ENCODE results near the gene ADK.

Gene ADK

DNA sequence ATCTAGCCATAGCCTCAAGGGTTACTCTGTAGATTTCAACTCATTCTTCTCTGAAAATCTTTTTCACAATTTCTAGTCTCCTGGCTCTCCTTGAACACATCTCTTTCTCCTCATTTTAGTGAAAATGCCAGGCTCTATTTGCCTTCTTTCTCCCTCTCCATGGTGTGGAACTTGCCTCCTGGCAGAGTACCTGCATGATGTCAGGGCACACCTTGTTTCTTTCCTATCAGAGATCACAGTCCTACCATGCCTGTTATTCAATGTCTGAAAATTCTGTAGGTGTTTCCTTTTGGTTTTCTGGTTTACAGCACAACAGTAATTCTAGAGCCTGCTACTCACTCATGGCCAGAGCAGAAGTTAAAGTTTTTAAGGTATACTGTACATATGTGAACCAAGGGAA, 237.8 kb downstream of the ADK start:
- H3K36me3 Mint-ChIP-seq: peaks cover 17% of the 10 kb centered on the region
- peak overlapping the region; percentile 43 for H3K27ac Mint-ChIP-seq
- no peak overlapping the region for H3K4me3 Mint-ChIP-seq
- H3K9me3 Mint-ChIP-seq (ENCODE audit: low read depth): no peaks in the 10 kb centered on the region
- H3K4me1 Mint-ChIP-seq (ENCODE audit: low read depth): peaks cover 23% of the 10 kb centered on the region
- H3K27me3 Mint-ChIP-seq: no peaks in the 10 kb centered on the region

DNA sequence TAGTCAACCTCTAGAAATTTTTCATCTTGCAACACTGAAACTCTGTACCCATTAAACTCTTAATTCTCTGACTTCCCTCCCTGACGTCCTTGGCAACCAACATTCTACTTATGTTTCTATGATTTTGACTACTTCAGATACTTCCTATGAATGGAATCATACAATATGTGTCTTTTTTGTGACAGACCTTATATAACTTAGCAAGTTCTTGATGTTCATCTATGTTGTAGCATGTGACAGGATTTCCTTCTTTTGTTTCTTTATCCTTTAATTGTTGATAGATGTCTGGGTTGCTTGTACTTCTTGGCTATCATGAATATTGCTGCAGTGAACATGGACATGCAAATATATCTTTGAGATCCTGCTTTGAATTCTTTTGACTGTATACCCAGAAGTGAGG, 240.8 kb downstream of the ADK start:
- Mint-ChIP-seq H3K4me1 (ENCODE audit: low read depth) (peaks cover 12% of the 10 kb centered on the region), H3K27me3 (no peaks in the 10 kb centered on the region), H3K9me3 (ENCODE audit: low read depth) (no peaks in the 10 kb centered on the region), H3K36me3 (peaks cover 24% of the 10 kb centered on the region), H3K27ac (no peak overlapping the region), H3K4me3 (no peak overlapping the region)

DNA sequence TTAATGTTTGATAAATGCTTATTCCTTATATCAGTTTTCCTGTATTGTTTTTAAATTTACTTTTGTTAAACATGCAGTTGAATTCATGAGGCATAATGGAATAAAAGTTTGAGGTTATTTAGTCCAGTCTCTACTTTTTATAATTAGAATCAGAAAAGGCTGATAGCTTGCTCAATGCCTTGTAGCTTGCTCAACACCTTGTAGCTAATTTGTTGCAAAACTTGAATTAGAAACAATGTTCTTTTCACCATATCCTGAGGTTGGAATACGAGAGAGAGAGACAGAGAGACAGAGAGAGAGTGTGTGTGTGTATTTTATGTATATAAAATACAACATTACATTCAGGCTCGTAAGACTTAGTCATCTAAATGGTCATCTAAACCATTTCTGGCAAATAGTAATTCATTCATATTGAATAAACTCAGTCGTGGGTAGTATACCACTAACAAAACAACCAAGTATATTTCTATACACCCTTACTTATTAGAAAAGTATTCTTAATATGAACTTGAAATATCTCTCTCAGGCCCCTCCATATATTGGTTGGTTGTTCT, 243.5 kb downstream of the ADK start:
- Mint-ChIP-seq H3K9me3 (ENCODE audit: low read depth) (no peaks in the 10 kb centered on the region), H3K4me1 (ENCODE audit: low read depth) (peaks cover 5% of the 10 kb centered on the region), H3K36me3 (peaks cover 20% of the 10 kb centered on the region), H3K27ac (no peak overlapping the region), H3K27me3 (no peaks in the 10 kb centered on the region), H3K4me3 (no peak overlapping the region)

DNA sequence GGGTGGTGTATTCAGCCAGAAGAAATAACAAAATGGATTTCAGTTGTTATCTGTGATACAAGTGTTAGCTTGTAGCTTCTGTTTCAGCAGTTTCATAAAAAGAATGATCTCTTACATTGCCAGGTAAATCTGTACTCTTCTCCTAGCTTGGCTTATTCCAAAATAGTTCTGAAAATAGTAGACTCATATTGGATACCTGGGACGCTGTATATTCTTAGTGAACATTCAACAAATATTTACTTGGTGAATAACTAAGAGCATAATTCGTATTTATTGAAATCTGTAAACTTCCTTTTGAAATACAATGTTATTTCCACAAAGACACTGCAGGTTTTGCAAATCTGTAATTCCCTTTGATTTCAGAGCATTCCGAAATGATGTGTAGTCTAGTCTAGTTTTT, 249.2 kb downstream of the ADK start:
- Mint-ChIP-seq H3K4me3 (no peak overlapping the region), H3K27ac (no peak overlapping the region), H3K9me3 (ENCODE audit: low read depth) (no peaks in the 10 kb centered on the region), H3K4me1 (ENCODE audit: low read depth) (no peaks in the 10 kb centered on the region), H3K27me3 (no peaks in the 10 kb centered on the region), H3K36me3 (peaks cover 30% of the 10 kb centered on the region)

DNA sequence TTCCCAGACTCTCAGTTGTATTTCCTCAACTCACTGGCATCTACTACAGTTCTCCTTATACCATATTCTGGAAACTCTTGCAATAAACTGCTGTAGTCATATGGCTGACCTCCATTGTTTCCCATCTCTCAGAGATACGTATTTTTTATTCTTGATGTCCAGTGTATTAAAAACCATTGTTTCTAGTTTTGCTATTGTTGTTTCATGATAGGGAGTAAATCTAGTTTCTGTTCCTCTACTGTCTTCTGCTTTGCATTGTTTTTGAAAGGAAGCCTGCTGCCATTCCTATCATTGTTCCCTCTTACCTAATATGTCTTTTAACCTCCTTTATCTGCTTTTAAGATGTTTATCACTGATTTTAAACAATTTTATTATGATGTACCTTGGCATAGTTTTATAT, 255.0 kb downstream of the ADK start:
- H3K9me3 Mint-ChIP-seq (ENCODE audit: low read depth): no peaks in the 10 kb centered on the region
- H3K27ac Mint-ChIP-seq: no peak overlapping the region
- H3K4me3 Mint-ChIP-seq: no peak overlapping the region
- H3K27me3 Mint-ChIP-seq: no peaks in the 10 kb centered on the region
- peaks cover 4% of the 10 kb centered on the region for H3K4me1 Mint-ChIP-seq (ENCODE audit: low read depth)
- peaks cover 33% of the 10 kb centered on the region for H3K36me3 Mint-ChIP-seq

DNA sequence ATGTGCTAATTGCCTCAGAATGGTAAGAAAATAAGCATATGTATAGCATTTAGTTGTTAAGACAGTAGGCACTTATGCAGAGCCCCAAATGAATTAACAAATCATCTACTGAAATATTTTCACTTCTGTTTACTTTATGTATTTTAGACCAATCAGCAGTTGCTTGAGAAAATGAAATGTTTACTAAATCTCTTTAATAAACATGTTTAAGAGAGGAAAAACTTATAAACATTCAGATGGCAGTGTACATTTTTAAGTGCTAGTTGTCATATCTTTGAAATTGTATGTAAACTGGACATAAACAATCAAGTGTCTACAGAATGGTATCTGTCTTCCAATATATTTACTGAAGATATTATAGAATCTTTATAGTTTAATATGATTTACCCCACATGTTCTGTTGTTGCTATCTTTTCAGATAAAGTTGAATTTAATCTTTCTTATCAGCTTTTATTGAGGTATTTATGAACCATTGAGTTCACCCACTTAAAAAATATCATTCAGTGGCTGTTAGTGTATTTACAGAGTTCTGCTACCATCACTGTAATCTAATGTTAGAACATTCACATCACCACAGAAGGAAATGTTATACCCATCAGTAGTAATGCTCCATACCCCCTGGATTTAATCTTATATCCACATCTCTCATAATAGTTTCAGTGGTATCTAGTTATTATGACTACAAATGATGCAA, 264.3 kb downstream of the ADK start:
- Mint-ChIP-seq H3K27me3 (no peaks in the 10 kb centered on the region), H3K4me3 (no peak overlapping the region), H3K36me3 (peaks cover 14% of the 10 kb centered on the region), H3K9me3 (ENCODE audit: low read depth) (peaks cover 4% of the 10 kb centered on the region), H3K4me1 (ENCODE audit: low read depth) (peaks cover 12% of the 10 kb centered on the region), H3K27ac (no peak overlapping the region)

DNA sequence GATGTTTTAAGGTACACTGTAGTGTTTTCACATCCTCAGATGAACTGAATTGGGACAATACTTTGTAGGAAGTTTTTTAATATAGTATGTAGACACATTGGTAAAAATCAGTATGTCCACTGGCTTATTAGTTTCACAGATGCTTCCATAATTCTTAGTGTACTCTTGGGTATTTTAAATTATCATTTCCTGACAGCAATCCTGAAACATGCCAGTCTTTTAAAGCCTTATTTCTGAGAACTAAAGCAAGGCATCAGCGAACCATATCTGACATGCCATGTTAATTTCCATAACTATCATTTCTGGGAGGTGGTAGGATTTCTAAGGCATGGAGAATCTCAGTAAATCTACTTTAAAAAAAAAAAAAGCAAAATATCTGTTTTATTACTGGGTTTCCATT, 266.4 kb downstream of the ADK start:
- H3K4me3 Mint-ChIP-seq: no peak overlapping the region
- H3K4me1 Mint-ChIP-seq (ENCODE audit: low read depth): peaks cover 12% of the 10 kb centered on the region
- H3K9me3 Mint-ChIP-seq (ENCODE audit: low read depth): no peaks in the 10 kb centered on the region
- no peaks in the 10 kb centered on the region for H3K27me3 Mint-ChIP-seq
- no peak overlapping the region for H3K27ac Mint-ChIP-seq
- peaks cover 7% of the 10 kb centered on the region for H3K36me3 Mint-ChIP-seq

DNA sequence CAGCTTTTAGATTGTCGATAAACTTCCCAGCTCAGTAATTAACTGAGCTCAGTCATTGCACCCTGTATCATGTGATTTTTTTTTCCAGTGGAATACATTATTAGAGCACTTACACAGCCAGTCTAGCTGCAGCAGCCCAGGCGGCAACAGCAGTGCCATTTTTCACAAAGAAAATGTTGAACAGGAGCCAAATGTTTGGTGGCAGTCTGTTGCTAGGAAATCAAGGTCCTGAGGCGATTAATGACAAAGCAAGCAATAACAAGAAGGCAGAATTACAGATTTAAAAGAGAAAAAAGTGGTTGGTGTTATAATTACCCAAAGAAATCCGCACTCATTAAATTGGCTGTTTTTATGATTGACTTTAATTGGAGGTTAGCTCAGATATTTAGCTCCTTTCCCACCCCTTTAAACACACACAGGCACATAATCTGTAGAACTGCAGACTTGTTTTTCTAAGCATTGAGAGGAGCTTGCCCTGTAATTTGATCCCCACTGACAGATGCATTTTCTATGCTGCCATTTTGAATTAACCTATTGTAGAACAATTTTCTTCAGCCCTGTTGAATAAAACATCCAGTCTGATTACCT, 267.4 kb downstream of the ADK start:
- Mint-ChIP-seq H3K9me3 (ENCODE audit: low read depth) (no peaks in the 10 kb centered on the region), H3K4me1 (ENCODE audit: low read depth) (peaks cover 13% of the 10 kb centered on the region), H3K36me3 (peaks cover 9% of the 10 kb centered on the region), H3K27ac (no peak overlapping the region), H3K27me3 (no peaks in the 10 kb centered on the region), H3K4me3 (no peak overlapping the region)

DNA sequence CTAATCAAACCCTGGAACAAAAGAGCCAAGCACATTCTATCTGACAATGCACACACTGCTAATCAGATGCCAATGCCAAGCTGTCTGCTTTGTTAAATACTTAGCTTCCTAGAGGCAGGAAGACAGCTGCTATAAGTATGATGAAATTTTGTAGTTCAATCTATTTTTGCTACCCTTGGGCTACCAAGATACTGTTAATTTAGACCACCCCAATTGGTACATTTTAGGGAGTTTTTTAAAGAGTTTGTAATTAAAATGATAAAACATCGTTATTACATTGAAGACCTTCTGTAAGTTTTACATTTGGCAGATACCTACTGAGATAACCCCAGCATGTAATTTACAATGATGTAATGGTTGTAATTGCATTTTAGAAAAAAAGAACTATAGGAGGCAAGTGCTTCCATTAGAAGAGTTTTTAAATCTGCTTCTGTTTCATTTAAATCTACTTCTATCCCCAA, 268.5 kb downstream of the ADK start:
- no peaks in the 10 kb centered on the region for H3K27me3 Mint-ChIP-seq
- no peaks in the 10 kb centered on the region for H3K9me3 Mint-ChIP-seq (ENCODE audit: low read depth)
- peaks cover 10% of the 10 kb centered on the region for H3K36me3 Mint-ChIP-seq
- peaks cover 13% of the 10 kb centered on the region for H3K4me1 Mint-ChIP-seq (ENCODE audit: low read depth)
- H3K4me3 Mint-ChIP-seq: no peak overlapping the region
- no peak overlapping the region for H3K27ac Mint-ChIP-seq

DNA sequence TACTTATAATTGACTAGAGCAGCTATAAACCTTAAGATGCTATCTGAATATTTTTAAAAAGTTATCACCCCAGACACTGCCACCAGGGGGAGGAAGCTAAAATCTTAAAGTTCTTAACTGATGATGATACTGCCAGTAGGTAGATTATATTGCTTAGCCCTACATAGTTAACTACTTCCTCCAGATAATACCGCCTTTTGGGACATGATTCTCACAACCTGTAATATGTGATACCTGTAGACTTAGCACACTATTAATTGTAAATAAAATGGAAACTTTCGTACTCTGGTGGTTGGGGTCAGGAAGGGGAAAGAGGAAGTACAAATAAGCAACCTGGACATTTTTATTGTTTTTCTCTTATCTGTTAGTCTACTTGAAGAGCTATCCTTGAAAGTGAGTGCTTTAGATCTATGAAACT, 268.9 kb downstream of the ADK start:
- Mint-ChIP-seq H3K4me1 (ENCODE audit: low read depth) (peaks cover 13% of the 10 kb centered on the region), H3K36me3 (peaks cover 12% of the 10 kb centered on the region), H3K9me3 (ENCODE audit: low read depth) (no peaks in the 10 kb centered on the region), H3K27ac (no peak overlapping the region), H3K4me3 (no peak overlapping the region), H3K27me3 (no peaks in the 10 kb centered on the region)

DNA sequence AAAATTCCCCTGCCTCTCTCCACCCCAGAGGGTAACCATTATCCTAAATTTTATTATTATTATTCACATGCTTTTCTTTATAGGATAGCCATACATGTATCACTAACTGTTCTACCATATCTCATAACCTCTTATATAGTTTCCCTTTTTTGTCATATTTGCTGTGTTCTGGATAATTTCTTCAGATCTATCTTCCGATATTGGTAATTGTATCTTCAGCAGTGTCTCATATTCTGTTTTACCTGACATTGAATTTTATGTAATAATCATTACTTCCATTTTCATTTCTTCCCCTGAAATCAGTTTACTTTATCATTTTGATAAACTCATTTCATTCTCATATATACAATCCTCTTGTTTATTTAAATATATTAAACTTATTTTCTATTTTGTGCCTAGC, 273.5 kb downstream of the ADK start:
- H3K27ac Mint-ChIP-seq: no peak overlapping the region
- H3K4me3 Mint-ChIP-seq: no peak overlapping the region
- peaks cover 7% of the 10 kb centered on the region for H3K4me1 Mint-ChIP-seq (ENCODE audit: low read depth)
- H3K27me3 Mint-ChIP-seq: no peaks in the 10 kb centered on the region
- H3K9me3 Mint-ChIP-seq (ENCODE audit: low read depth): no peaks in the 10 kb centered on the region
- H3K36me3 Mint-ChIP-seq: peaks cover 23% of the 10 kb centered on the region

DNA sequence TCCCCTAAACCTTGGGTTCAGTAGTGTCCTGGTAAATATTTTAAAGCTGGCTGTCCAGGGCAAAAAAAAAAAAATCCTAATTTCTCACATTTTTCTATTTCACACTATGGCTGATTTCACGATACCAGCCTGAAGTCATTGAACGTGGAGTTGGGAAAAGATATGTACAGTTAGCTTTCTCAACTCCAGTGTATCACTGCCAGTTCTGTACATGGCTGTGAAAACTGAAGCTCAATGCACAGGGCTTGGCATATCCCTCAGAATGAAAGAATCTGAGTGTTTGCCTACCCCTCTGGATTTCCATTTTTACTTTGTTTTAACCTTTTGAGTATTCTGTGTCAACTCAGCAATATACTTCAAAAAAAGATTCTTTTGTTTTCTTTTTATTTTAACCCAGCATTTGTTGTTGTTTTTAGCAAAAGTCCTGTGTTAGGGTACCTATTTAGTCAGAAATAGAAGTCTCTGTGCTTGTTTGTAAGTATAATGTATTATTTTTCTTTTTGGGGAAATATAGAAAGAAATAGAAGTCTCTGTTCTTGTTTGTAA, 274.5 kb downstream of the ADK start:
- Mint-ChIP-seq H3K4me3 (no peak overlapping the region), H3K9me3 (ENCODE audit: low read depth) (no peaks in the 10 kb centered on the region), H3K27me3 (no peaks in the 10 kb centered on the region), H3K36me3 (peaks cover 23% of the 10 kb centered on the region), H3K4me1 (ENCODE audit: low read depth) (peaks cover 1% of the 10 kb centered on the region), H3K27ac (no peak overlapping the region)

DNA sequence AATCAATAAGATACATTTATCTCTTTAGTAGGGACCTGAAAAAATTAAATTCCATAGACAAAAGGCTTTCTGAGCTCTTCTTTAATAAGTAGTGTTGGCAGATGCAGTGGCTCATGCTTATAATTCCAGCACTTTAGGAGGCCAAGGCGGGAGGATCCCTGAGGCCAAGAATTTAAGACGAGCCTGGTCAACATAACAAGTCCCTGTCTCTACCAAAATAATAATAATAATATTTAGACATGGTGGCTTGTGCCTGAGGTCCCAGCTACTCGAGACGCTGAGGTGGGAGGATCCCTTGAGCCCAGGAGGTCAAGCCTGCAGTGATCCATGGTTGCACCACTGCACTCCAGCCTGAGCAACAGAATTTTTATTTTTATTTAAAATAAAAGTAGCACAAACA, 280.8 kb downstream of the ADK start:
- Mint-ChIP-seq H3K27me3 (no peaks in the 10 kb centered on the region), H3K36me3 (peaks cover 25% of the 10 kb centered on the region), H3K9me3 (ENCODE audit: low read depth) (no peaks in the 10 kb centered on the region), H3K4me1 (ENCODE audit: low read depth) (no peaks in the 10 kb centered on the region), H3K27ac (no peak overlapping the region), H3K4me3 (no peak overlapping the region)

DNA sequence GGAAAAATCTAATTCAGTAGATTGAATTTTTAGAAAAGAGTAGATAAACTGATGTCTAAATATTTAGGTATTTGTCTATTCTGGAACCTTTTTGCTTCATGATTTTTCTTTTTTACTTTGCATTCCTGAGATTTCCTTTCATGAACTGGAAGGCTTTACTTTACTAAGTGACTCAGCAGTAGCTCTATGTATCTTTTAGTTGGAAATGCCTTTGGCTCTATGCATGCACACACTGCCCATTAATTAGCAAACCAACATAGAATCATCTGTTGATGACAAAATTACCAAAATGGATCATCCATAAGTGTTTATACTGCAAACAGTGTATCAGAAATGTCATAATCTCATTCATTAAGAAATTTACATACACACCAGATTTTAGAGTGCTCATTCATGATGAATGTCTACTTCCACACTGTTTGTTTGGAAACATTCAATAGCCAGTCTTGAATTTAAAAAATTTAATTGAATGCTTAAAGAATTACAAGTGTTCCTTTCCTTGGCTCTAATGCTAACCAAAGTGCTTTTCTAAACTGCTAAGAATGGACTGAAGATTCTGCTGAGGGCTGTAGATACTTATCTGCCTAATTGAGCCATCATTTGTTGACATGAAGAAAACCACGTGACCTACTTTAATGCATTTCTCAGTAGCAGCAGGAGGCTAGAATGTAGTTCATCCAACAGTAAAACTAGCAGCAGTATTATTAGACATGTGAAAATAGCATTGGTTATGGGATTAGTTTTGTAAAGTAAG, 282.0 kb downstream of the ADK start:
- Mint-ChIP-seq H3K4me3 (no peak overlapping the region), H3K36me3 (peaks cover 23% of the 10 kb centered on the region), H3K4me1 (ENCODE audit: low read depth) (peaks cover 2% of the 10 kb centered on the region), H3K27me3 (no peaks in the 10 kb centered on the region), H3K27ac (no peak overlapping the region), H3K9me3 (ENCODE audit: low read depth) (no peaks in the 10 kb centered on the region)

DNA sequence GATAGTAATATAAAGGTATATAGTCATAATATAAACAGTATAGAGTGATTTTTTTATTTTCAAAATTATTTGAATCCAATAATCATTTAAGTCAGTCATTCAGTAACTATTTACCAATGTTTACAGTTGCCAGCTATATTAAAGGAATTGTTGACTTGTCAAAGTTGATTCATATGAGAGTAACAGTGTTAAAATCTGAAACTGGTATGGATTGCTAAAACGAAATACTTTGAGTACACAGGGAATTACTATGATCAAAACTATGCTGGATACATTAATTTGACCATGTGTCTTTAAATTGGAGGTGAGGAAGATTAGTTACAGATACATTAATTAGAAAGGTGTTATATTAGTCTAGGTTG, 282.6 kb downstream of the ADK start:
- Mint-ChIP-seq H3K27me3 (no peaks in the 10 kb centered on the region), H3K36me3 (peaks cover 19% of the 10 kb centered on the region), H3K4me1 (ENCODE audit: low read depth) (peaks cover 5% of the 10 kb centered on the region), H3K9me3 (ENCODE audit: low read depth) (no peaks in the 10 kb centered on the region), H3K27ac (no peak overlapping the region), H3K4me3 (no peak overlapping the region)
